HL-60/S4 (cell line): ENCODE results near the gene ST6GALNAC5.

Experiments
- in situ Hi-C: fragments of 300-500 bp; cut with MboI; formaldehyde crosslinking; loops from 2 replicates; pipeline ENCODE4 v1.14.3; 2022; ENCODE audit warnings: low sequenced_read_pairs

The ST6GALNAC5 gene

DNA sequence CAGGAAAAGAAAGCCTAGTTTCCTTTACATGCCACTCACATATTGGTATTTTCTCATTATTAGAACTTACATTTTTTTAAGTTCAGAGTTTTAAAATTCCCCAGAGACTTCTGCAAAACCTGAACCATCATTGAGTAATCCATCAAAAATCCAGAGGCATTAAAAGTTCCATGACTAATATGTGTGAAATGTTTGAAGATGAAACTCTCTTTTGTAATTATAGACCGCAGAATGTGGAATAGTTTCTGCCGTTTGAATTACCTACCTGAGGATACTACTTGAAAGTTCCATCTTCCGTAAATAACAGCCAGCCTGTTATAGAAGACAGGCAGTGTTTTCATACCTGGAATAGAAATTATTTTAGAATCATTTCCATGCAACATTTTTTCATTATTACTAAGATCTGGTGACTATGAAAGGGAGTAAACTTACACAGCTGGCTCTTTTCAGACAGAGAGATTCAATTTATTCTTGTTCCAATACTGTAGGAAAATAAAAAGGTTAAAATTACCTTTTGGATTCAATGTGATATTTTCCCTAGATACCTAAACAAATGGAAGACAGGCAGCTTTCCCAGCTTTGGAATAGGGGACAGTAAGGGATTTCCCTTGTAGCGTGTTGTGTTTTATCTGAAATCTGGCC, 131.4 kb downstream of the ST6GALNAC5 start:
- in situ Hi-C loops: no loop called here

DNA sequence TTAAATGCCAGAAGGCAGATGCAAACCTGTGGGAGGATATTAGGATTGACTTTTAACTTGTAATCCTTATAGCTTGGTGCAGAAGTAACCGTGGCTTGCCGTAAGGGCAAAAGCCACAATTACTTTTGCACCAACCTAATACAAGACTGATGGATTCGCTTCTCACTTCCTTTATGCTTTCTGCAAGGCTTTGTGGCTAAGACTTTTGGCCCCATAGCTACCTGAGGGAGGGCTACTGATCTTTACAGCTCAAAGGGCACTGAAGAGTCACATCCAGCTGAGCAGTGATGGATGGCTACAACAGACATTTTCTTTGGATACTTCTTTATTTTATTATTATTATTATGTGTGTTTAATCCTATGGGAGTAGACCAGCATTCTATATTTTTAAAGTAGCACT, 140.4 kb downstream of the ST6GALNAC5 start:
- in situ Hi-C loops: no loop called here

DNA sequence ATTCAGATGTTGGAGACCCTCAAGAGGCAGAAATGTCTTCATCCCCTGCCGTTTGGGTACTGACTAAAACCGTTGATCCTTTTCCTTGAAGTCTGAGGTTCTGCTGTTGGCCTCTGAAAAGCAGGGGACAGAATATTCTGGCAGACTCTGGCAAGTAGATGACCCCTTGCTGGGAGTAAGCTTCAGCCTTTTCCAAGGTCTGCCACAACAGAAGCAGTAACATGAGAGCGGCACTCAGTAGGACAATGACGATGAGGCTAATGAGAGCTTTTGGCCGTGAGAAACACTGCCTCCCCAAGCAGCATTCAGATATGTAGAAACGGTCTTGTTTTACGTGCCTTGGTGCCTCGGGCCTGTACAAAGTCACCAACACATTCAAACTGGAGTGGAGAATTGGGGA, 143.7 kb downstream of the ST6GALNAC5 start:
- in situ Hi-C loops: no loop called here

DNA sequence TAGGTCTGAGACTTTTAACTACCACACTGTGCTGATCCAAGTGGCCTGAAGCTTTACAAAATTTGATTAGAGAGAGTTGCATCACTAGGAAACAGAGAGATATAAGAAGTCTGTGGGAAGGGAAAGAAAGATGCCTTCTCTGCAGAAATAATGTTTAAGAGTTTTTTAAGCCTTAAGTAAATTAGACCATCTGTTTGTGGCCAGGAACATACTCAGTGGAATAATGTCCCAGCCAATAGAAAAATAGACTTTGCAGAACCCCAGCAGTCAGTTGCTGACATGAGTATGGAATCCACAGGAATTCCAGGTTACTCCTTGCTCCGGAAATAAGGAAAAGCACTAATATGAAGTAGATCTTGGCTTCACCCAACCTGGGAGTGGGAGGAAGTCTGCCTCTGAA, 144.8 kb downstream of the ST6GALNAC5 start:
- in situ Hi-C loops: no loop called here

DNA sequence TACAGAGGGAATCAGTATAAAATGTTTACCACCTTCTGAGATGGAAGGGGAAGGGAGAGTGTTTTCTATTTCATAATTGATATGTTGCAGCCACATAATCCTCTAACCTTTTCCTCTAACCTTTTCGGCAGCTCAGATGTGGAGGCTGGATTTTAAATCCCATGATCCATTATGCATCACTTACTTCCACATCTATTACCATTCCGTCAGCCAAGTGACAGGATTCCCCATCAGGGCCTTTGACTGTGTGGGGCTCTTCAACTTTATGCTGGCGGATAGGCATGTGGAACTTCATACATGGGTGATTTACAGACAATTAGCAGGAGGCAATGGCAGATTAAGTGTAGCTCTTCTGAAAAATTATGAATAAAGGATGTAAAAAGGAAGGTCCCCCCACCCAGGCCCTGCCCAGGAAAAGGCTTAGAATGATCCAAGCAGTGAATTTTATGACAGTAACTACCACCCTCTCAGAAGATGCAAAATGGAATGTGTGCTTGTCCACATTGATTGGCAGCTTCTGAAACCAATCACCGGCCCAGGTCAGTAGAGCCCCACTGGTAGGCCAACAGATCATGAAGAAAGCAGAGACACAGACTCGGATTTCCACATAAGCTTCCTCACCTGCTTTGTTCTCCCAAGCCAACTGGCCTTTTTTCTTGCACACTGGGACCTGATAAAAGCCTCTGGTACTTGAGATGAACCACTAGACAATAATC, 147.0 kb downstream of the ST6GALNAC5 start:
- in situ Hi-C loops: no loop called here

DNA sequence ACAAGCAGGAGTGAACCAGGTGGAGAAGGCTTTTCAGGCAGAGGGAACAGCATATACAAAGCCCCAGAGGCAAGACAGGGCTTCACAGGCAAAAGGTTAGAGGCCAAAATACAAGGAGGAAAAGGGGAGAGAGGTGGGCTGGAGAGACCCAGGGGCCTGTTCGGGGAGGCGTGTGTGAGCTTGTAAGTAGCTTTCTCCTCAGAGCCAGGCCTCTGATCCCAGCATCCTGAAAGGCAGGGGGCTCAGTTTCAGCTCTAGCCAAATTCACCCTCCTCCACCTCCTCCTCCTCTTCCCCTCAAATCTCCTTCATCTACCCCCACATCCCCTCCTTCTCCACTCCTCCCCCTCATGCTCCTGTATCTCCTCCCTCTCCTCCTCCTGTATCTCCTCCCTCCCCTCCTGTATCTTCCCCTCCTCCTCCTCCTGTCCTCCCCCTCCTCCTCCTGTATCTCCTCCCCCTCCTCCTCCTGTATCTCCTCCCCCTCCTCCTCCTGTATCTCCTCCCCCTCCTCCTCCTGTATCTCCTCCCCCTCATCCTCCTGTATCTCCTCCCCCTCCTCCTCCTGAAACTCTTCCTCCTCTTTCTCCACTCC, 148.6 kb downstream of the ST6GALNAC5 start:
- in situ Hi-C loops: no loop called here

DNA sequence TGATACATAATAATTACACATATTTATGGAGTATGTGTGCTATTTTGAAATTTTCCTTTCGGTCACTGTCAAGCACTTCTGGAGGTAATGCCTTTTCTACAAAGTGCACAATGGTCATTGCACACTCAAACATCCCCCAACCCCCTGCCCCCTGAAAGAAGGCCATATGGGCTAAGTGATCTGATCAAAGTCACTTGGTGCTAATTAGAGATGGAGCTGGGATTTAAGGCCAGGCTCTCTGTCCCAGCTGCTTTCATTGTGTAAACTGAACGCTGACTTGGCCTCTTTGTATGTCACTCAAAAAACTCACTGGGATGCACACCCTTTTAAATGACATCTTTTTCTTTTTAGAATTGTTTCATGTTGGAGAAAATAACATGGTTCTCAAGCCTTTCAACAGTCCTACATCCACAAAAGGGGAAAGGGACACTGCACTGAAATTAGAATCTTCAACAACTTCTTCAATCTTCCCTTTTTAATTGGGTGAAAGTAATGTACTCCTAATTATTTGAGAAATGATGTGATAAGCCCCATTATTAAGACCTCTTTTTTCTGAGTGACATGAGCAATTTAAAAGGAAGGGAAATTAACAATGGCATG, 149.2 kb downstream of the ST6GALNAC5 start:
- in situ Hi-C loops: no loop called here

DNA sequence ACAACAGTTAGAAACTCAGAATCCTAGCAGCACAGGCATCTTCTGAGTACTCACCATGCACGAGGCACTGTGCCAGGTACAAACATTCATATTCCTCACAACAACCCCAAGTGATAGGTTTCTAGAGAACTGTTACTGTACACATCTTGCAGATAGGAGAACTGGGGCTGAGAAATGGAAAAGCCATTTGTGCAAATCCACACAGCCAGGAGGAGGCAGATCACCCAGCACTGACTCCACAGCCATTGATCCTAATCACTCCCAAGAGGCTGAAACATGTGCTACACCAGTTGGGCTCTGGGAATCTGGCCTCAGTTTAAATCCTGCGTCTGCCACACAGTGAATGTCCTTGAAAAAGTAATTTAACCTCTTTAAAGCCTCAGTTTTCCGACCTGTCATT, 151.0 kb downstream of the ST6GALNAC5 start:
- in situ Hi-C loops: no loop called here

DNA sequence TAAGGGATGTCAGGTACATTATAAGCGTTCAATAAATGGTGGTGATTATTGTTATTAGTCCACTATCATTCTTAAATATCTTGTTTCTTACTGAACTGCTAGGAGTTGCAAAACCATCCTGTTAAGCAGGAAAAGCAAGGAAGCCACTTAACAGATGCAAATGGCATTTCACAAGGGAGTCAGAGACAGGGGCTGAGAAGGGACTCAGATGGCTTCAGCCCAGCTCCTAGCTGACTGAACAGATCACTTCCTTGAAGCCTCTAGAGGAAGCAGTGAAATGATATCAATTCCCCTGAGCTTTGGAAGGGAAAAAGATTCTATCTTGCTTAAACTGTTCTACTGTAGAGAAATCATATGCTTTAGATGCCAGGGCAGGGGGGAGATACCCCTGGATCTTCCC, 151.5 kb downstream of the ST6GALNAC5 start:
- in situ Hi-C loops: no loop called here

DNA sequence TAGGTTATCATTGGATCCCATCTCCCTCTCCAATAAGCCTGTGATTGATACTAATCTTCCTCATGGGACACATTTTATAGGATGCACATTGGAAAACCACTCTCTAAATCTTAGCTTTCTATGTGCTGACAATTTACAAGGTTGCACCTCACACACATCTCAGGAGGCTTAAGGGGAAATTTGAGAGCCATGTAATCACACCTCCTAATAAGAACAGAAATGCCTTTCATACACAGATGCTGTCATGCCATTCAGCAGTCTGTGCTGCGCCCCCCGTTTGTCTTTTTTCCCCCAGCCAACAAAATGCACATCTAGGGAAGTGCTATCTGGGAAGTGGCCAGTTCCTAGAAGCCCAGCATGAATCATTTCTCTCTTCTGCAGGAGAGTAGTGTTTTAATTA, 154.5 kb downstream of the ST6GALNAC5 start:
- in situ Hi-C loops: no loop called here

DNA sequence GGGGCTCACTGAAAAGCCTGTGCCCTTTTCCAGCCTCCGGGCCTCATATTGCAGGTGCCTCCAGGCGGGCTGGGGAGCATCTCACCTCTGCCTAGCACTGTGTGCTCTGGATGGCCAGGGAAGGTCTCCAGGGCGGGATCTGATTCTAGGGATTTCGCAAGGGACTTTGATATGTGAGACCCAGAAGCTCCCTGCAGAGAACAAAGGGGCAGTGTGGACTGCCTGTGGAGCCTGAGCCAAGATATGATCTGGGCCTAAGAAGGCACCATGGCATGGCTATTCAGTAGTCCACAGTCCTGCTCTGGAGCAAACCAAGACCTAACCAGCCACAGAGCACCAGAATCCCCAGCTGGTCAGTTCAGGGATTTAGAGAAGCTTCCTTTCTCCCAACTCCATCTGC, 157.2 kb downstream of the ST6GALNAC5 start:
- in situ Hi-C loops: no loop called here

DNA sequence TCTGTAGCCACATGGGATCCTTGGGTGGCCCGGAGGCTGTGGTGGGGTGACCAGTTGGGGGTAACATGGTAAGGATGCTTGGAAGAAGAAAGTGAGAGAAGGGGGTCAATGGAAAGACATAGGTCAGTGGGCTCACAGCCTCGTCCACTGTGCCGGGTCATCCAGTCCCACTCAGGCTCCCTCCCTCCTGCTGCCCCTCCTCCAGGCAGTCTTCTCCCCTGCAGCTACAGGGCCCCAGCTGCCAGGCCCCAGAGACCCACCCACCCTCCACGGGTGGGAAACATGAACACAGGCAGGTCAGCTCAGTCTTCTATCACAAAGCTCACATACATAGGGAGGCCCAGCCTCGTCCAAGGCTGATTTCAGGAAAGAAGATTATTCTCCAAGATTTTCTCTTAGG, 158.3 kb downstream of the ST6GALNAC5 start:
- in situ Hi-C loops: no loop called here

DNA sequence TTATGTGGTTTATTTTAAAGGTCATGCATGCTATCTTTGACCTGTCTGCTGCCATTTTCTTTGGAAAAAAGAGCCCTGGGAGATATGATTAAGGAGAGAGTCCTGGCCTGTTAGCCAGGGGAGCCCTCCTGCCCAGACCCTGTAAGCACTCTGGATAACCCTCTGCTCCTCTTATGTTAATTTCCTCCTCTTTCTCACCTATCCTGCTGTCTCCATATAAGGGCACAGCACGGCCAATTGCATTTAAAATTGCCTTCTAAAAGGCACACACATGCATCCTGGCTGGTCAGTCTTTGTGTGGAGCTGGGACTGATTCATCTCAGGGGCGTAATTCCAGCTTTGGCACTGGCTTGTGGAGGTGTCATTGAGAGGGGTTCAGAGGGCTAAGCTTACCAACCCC, 158.9 kb downstream of the ST6GALNAC5 start:
- in situ Hi-C loops: no loop called here

DNA sequence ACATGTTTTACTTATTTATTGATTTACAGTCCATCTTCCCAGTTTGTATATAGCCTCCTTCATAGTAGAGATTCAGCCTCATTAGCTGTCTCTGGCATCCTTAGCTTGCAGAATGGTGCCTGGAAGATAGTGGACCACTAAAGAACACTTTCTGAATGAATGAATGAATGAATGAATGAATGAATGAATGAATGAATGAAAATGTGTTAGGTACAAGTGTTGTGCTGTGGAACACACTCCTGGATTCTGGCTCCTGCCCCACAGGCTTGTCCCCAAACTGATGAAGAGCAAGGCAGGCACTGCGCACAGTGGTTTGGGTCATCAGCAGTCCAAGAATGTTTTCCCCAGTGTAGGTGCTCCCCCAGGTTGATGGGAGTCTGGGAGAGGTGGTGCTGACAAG, 159.4 kb downstream of the ST6GALNAC5 start:
- in situ Hi-C loops: no loop called here

DNA sequence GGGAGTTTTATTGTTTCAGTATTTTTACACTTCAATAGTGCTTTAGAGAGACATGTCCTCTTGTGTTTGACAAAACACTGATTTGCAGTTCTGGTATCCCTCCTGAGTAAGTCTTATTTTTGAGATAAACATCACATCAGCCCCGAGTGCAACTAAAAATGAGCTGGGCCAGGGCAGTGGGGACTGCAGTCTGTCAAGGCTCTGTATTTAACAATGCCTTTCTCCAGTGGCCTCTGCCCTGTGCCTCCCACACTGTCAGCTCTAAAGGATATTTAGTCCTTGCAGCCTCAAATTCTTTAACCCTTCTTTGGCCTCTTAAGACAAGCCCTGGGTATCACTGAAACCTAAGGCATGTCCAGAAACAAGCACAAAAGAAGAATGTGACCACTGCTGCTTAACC, 160.6 kb downstream of the ST6GALNAC5 start:
- in situ Hi-C loops: no loop called here

DNA sequence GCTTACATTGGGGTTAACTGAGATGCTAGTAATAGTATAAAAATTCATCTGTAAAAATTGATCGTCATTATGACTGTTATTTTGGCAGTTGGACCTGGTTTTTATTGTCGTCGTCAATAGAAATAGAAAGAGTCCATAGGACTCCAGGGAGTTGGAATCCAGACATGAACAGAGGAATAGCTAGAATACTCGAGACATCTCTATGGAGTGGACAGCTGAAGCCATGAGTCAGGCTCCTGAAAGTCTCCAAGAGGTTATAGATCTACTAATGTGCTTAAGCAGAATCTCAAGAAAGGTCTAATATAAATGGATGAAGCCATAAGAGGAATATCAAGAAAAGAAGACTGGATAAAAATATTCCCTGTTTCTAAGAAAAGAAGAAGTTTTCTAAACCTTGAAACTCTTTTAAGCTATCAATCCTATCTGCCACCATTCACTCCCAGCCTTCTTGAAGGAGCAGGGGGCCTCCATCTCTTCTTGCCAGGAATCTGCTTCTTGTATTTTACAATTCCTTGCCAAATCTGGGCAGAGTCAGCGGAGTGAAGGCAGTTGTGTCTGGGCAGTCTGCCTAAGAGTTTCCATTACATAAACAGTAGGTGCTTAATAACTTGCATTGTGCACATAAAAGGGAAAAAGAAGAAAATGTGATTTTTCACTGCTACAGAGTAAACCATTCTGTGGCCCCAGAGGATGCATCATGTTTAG, 163.3 kb downstream of the ST6GALNAC5 start:
- in situ Hi-C loops: no loop called here

DNA sequence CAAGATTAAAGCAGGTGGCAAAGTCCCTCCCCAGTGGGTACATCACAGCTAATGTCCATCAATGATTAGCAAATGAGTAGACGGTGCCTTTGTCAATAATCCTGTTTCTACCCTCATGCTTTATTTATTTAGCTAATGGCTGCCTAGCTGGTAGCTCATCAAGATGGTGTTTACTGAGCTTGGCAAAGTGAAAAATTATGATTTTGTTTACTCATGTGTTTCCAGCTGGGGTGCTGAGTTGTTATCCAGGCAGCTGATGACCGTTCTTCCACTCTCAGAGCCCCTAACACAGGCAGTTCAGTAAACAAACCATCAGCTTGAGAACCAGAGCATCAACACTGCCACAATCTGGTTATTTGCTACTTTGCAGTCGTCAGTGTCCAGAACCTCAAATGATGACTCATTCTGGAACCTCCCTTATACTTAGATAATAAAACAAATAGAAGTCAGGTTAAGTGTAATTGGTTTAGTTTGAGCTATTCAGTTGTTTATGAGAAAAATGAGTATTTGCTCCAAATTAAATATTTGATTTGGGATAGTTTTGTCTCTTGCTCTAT, 163.9 kb downstream of the ST6GALNAC5 start:
- in situ Hi-C loops: no loop called here

DNA sequence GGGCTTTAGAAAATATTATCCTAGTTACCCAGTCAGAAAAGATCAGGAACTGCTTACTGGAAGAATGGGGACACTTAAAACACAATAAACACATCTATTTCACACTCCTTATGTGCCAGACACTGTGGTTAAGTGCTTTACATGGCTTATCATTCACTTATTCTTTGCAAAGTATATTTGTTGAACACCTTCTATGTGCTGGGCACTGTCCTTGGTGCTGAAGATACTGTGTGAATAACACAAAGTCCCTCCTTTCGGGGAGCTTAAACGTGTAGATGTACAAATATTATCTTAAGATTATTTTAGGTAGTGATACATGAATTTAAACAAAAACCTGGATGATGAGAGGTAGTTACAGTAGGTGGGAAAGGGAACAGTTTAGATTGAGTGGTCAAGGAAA, 169.3 kb downstream of the ST6GALNAC5 start:
- in situ Hi-C loops: no loop called here

DNA sequence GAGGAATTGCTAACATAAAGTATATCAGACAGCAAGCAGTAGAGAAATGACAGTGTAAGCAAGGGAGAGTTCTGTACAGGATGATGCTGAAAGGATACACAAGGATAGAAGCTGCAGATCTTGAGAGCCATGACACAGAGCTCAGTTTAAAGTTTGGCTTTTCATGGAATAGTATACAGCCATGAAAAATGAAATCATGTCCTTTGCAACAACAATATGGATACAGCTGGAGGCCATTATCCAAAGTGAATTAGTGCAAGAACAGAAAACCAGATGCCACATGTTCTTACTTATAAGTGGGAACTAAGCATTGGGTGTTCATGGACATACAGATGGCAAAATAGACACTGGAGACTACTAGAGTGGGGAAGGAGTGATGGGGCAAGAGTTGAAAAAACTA, 169.8 kb downstream of the ST6GALNAC5 start:
- in situ Hi-C loops: no loop called here

DNA sequence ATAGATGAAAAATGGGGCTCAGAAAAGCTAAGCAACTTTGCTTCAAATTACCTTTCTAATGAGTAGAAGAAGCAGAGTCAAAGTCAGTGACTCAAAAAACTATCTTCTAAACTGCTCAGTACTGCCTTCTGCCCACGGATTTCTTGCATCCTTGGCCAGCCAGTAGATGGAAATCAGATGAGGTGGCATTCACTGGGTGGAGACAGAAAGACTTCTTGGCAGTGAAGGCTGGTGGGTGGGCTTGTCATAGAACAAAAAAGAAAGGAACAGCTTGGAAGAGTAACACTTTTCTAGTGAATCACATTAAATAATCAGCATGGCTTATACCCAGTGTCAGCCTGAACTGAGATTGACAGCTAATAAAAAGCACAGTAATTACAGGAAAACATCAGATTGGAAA, 170.7 kb downstream of the ST6GALNAC5 start:
- in situ Hi-C loops: no loop called here

DNA sequence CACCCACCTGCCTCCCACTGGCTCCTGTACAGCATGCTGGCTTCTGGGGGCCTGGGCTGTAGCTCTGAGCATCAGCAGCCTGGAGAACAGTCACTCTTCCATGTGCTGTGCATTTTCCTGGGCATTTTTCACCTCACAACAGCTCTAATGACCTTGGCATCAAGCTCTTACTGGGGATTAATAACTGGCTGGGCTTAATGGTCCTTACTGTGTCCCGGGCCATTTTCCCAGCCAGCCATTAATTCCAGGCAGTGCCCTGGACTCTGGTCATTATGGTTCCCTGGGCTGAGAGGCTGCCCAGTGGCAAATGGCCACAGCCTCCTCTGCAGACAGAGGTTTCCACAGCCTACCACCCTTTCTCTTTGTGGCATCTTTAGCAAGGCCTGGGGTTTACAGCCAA, 171.8 kb downstream of the ST6GALNAC5 start:
- in situ Hi-C loops: no loop called here
